GM19452 (cell line): ENCODE measurements around the gene MC5R.
"Not testable (repeated sequence)": the region's sequence is repeated elsewhere in the genome, so short reads cannot be mapped to it uniquely, and the experiment has no call there.

ENCODE experiments used
- ATAC-seq: cut with Tn5 transposase; IDR thresholded peaks from one replicate; pipeline ENCODE4 v1.9.1; 2021; ENCODE audit not compliant: unreplicated experiment

The MC5R gene

DNA sequence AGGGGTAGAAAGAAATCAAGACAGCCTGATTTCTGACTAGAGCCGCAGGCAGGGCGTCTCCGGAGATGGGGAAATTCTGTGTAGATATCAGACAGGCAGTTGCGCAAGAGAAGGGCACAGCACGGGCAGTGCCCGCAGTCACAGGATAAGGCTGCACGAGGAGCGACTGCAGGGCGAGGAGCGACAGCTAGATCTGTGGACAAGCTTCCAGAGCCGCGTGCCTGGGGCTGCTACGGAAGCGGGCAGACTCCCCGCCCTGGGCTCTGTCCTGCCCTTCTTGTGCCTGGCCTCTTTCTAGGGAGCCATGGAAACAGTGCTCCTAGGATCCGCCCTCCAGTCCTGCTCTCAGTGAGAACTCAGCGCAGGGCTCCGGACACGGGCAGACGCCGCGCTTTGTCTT is 12.6 kb downstream of the MC5R start:
- no peak for ATAC-seq

DNA sequence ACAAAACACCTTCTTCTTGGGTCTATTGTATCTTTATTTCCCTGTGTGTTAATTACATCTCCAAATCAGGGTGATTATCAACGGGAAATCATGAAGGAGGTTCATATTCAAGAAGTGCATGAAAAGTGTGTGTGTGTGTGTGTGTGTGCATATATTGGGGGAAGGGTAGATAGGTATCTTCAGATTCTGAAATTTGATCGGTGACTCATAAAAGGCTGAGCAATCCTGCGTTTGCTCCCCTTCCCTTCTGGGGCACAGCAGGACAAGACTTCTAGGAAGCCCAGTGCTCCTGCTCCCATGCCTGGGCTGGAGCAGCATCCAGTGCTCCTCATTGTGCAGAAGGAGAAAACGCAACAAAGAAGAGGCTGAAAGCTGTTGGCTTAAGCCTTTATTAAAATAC is 25.8 kb downstream of the MC5R start:
- no peak for ATAC-seq

- not testable (repeated sequence) for ATAC-seq
These were observed 38.9 kb downstream of the MC5R start for GRCh38 chr18:13862898-13863297.

DNA sequence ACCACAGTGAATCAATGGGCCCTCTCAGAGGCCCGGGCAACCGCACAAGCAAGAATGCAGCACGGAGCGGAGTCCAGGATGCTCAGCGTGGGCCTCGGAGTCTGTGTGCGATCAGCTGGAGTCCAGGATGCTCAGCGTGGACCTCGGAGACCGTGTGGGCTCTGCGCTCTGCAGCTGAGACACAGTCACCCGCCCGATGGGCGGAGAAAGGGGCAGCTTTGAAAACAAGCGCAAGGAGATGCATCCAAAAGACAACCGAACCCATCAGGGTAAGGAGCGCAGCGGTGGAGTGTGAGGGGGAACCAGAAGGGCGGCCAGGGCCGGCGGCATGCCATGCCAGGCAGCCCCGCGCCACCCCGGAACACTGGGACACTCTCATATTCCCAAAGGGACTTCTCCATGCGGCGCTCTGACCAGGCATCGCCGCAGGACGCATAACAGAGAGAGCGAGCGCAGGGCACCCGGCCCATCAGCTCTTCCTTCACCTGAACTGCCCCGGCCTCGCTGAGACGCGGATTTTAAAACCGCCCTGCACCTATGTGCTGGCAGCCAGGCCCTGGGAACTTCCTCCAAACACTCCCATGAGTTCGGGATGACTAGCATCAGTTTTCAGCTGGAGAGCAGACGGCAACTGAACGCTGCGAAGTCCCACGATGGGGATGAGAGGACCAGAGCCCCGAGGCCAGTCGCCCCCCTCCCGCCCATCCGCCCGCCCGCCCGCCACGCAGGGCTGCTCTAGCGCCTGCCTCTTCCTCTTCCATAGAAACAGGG is 44.7 kb downstream of the MC5R start:
- no peak for ATAC-seq

DNA sequence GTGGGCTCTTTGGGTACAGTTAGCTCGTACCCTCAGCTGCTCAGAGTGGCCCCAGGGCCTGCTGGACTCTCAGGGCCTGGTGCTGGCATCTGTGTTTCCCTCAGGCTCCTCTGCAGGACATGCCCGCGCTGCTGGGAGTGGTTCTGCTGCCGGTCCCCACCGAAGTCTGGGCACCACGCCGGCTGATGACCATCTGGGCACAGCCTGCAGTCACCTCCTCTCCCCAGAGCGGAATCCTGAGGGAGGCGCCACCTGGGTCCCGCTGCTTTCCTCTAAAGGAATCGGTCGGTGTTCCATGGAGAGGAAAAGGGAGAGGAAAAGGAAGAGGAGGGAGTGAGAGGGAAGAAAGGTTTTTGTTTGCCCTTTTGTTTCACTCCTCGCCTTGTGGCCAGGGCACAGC is 47.8 kb downstream of the MC5R start:
- no peak for ATAC-seq

DNA sequence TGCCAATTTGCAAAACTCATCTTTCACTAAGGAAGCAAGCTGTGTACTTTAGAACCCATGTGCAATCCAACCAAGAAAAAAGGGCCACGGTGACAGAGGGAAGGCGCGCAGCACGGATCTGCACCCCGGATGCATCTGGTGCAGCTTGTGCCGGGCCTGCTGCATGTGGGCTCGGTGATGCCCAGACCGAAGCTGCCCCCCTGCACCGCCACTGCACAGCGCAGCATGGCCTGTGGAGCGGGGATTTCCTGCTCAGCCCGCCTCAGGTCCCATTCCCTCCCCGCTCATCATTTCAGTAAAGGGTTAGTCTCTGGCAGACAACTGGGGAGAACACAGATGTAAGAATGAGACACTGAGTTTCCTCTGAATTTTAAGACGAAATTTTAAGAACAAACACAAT is 48.4 kb downstream of the MC5R start:
- ATAC-seq = no peak

DNA sequence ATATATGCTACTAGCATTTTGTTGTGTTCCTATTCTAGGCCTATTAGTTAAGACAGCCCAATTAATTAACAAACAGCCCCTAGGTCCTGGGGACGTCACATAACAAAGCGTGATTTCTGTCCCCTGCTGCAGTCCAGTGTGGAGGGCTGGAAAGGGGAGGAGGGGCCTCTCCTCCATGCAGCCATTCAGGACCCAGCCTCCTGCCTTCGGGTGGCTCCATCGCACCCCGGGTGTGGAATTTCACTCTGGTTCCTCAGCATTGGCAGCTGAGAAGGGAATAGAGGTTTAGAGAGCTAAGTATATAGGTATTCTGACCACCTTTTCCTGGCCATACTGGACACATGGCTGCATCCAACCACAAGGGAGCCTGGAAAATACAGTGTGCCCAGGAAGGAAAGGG is 49.0 kb downstream of the MC5R start:
- no peak for ATAC-seq

GRCh38 chr18:13874558-13874957 is 50.6 kb downstream of the MC5R start:
- no peak for ATAC-seq
